Upper lobe of left lung (tissue), 6 donors: ENCODE measurements around the gene TLR3. TPM values are rescaled to one million over a fixed set of nuclear protein-coding genes. Genes with fewer than 3 reads are reported as not detected.
A peak's percentile ranks its signal among the peaks of the same experiment; 100 is the strongest.

Experiments used
- ATAC-seq, 2 donors: fragments of 200-7000 bp; cut with Tn5 transposase; one replicate each; pipeline ENCODE4 v1.9.1; 2022; ENCODE audit warnings: mild to moderate bottlenecking in 2 of 2, moderate library complexity in 2 of 2; ENCODE audit not compliant: low FRiP score in 2 of 2
- DNase-seq, 2 donors: peaks; one replicate each; pipeline ENCODE4 v3.0.0-alpha.2; 2019 to 2020
- H3K27ac ChIP-seq, 4 donors: fragments of 200-600 bp; sonication (generic); one replicate each; pipeline ENCODE4 v1.5.1; 2016 to 2019
- H3K27me3 ChIP-seq, 4 donors: fragments of 200-600 bp; sonication (generic); one replicate each; pipeline ENCODE4 v1.5.1; 2017 to 2019
- H3K36me3 ChIP-seq, 4 donors: fragments of 200-600 bp; sonication (generic); one replicate each; pipeline ENCODE4 v1.5.1; 2016 to 2019
- H3K4me1 ChIP-seq, 4 donors: fragments of 200-600 bp; sonication (generic); one replicate each; pipeline ENCODE4 v1.5.1; 2018 to 2019
- H3K4me3 ChIP-seq, 4 donors: fragments of 200-600 bp; sonication (generic); one replicate each; pipeline ENCODE4 v1.5.1; 2017 to 2019; ENCODE audit warnings: mild to moderate bottlenecking in 2 of 4, moderate library complexity in 1 of 4
- H3K9me3 ChIP-seq, 4 donors: fragments of 200-600 bp; sonication (generic); one replicate each; pipeline ENCODE4 v1.5.1; 2018 to 2019
- EP300 ChIP-seq, 4 donors: sonication (generic); formaldehyde crosslinking; IDR thresholded peaks; one replicate each; pipeline ENCODE4 v1.5.1; 2017; ENCODE audit warnings: antibody characterized with exemption in 4 of 4, control low read depth in 2 of 4
- POLR2A ChIP-seq, 4 donors: fragments of 450-650 bp; IDR thresholded peaks; one replicate each; pipeline ENCODE4 v1.5.1; 2016 to 2017; ENCODE audit warnings: antibody characterized with exemption in 4 of 4, mild to moderate bottlenecking in 2 of 4
- POLR2AphosphoS5 ChIP-seq, 2 donors: sonication (generic); formaldehyde crosslinking; IDR thresholded peaks; one replicate each; pipeline ENCODE4 v1.5.1; 2017; ENCODE audit warnings: antibody characterized with exemption in 2 of 2
- WGBS, 2 donors: methylation state at CpG; one replicate each; pipeline ENCODE4 v1.1.5; 2017 to 2018; 5-methylcytosine and 5-hydroxymethylcytosine counted together
- total RNA-seq, 6 donors: library from RNA; depleted of rRNA in 4 of 6; stranded (reverse); fragments of >200 nt in 4 of 6; gene quantifications; one replicate each; pipeline versions ENCODE4 v1.1.0 to v1.2.1, GENCODE V29; 2016 to 2021
- TF ChIP-seq, protein P1 (sequence below), 6 experiments: fragments of 450-650 bp in 4 of 6; fragments of 200-600 bp in 2 of 6; sonication (generic) in 2 of 6; IDR thresholded peaks; one replicate each; pipeline ENCODE4 v1.5.1; 2016 to 2019; ENCODE audit warnings: antibody characterized with exemption in 6 of 6
- donor health status: DM: no; HTN: no; CAD: no; lungs with moderate emphysema.
- donor health status: DM: no; HTN: yes; CAD: no; lungs with severe emphysema.

TLR3 gene
- total RNA-seq, 6 donors from 2014 or later: 1.9 to 20.0 (median 14.4) TPM

DNA sequence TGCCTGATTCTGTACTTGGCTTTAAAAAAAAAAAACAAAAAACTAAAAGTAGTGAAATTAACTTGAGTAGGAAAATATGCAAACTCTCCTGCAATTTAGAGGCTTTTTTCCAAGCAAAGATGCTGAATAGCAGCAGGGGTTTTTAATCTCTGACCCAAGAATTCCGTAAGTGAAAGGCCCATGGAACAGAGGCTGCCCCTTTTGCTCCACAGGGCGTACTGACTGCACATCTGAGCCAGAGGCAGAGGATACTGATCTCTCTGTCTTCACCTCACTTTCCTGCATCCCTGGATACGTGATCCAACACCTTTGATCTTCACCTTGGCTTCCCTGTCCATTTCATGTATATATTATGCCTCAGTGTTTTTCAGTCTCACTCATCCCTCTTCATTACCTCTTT lies 39.4 kb downstream of the TLR3 start:
- DNase-seq (no peak), ATAC-seq (no peak)
- no peak overlapping the region for H3K4me3 ChIP-seq
- no peaks in the 10 kb centered on the region for H3K36me3 ChIP-seq
- no peaks in the 10 kb centered on the region for H3K9me3 ChIP-seq
- TF ChIP-seq POLR2AphosphoS5 (IDR thresholded peaks at IDR 0.05) (no peak), EP300 (IDR thresholded peaks at IDR 0.05) (no peak), POLR2A (IDR thresholded peaks at IDR 0.05) (no peak)
- TF ChIP-seq, protein P1, sequence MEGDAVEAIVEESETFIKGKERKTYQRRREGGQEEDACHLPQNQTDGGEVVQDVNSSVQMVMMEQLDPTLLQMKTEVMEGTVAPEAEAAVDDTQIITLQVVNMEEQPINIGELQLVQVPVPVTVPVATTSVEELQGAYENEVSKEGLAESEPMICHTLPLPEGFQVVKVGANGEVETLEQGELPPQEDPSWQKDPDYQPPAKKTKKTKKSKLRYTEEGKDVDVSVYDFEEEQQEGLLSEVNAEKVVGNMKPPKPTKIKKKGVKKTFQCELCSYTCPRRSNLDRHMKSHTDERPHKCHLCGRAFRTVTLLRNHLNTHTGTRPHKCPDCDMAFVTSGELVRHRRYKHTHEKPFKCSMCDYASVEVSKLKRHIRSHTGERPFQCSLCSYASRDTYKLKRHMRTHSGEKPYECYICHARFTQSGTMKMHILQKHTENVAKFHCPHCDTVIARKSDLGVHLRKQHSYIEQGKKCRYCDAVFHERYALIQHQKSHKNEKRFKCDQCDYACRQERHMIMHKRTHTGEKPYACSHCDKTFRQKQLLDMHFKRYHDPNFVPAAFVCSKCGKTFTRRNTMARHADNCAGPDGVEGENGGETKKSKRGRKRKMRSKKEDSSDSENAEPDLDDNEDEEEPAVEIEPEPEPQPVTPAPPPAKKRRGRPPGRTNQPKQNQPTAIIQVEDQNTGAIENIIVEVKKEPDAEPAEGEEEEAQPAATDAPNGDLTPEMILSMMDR (IDR thresholded peaks at IDR 0.05): no peak
- 82 to 96% methylated on average over 3 of the region's 3 CpGs for WGBS, 2 donors
- no peak overlapping the region for H3K27ac ChIP-seq
- peaks cover 0 to 10% (median 7%) of the 10 kb centered on the region in 4 donors for H3K27me3 ChIP-seq
- H3K4me1 ChIP-seq: peaks cover 9 to 23% (median 11%) of the 10 kb centered on the region in 4 donors

DNA sequence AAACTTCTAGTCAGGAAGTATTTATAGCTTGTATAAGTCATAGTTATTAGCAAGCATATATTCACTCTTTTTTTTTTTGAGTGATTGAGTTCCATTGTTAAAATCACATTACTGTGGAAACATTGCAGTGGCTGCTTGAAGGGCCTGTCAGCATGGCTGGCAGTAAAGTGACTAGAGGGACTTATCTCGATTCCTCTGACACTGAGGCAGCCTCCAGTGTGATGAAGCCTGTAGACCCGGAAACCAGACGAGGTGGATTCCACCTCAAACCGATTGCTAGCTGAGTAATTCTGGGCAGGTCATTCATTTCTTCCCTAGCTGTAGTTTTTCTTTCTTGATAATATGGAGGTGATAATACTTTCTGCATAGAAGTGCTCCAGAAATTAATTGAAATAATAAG lies 40.3 kb downstream of the TLR3 start:
- TF ChIP-seq POLR2A (IDR thresholded peaks at IDR 0.05): no peak
- 77 to 86% methylated on average over 4 of the region's 4 CpGs for whole genome bisulfite sequencing, 2 donors
- peaks cover 0 to 10% (median 7%) of the 10 kb centered on the region in 4 donors for H3K27me3 ChIP-seq
- no peak overlapping the region for H3K27ac ChIP-seq
- ATAC-seq: no peak
- H3K4me3 ChIP-seq: no peak overlapping the region
- H3K4me1 ChIP-seq: peaks cover 8 to 21% (median 9%) of the 10 kb centered on the region in 4 donors
- H3K9me3 ChIP-seq: no peaks in the 10 kb centered on the region
- DNase-seq: no peak
- no peaks in the 10 kb centered on the region for H3K36me3 ChIP-seq

DNA sequence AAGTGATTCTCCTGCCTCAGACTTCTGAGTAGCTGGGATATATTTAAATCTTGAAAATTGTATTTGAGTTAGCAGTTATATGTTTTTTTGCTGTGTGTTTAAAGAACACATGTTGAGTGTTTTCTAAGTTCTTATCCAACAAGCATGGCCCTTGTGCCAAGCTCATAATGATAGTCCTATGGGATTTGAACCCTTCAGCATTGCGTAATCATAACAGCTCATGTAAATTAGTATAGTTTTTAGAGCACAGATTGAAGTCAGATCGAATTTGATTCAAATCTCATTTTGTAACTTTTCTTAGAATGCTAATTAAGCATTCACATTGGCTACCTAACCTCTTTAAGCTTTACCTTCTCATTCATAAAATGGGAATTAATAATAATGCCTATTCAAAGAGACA lies 47.7 kb downstream of the TLR3 start:
- H3K27ac ChIP-seq: no peak overlapping the region
- no peaks in the 10 kb centered on the region for H3K27me3 ChIP-seq
- no peaks in the 10 kb centered on the region for H3K4me1 ChIP-seq
- TF ChIP-seq, protein P1 (IDR thresholded peaks at IDR 0.05): no peak
- TF ChIP-seq POLR2A (IDR thresholded peaks at IDR 0.05): no peak
- no peak for TF ChIP-seq EP300 (IDR thresholded peaks at IDR 0.05)
- TF ChIP-seq POLR2AphosphoS5 (IDR thresholded peaks at IDR 0.05): no peak
- WGBS, 2 donors: 68 to 71% methylated on average over 2 of the region's 2 CpGs
- H3K36me3 ChIP-seq: no peaks in the 10 kb centered on the region
- H3K4me3 ChIP-seq: no peak overlapping the region
- ATAC-seq (no peak), DNase-seq (no peak)
- no peaks in the 10 kb centered on the region for H3K9me3 ChIP-seq

DNA sequence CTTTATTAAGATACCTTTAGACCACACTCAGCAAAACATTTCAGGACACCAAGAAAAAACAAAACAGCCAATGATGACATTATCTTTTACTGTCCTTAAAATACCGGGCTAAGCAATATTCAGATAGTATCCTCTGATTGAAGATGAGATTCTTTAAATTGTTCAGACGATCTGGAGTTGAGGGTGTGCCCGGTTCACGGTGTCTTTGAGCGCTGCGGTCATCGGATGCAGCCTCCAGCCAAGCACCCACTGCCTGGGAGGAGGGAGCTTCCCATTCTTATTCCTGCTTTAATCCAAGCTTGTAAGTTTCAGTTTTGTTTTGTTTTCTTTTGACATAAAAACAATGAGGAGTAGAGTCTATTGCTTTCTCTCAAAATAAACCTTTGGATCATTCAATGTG lies 49.6 kb downstream of the TLR3 start:
- no peak for TF ChIP-seq EP300 (IDR thresholded peaks at IDR 0.05)
- TF ChIP-seq POLR2AphosphoS5 (IDR thresholded peaks at IDR 0.05): no peak
- no peak for TF ChIP-seq POLR2A (IDR thresholded peaks at IDR 0.05)
- TF ChIP-seq, protein P1 (IDR thresholded peaks at IDR 0.05): no peak
- H3K9me3 ChIP-seq: no peaks in the 10 kb centered on the region
- ATAC-seq (peak in 1 of 2 donors; percentile 74), DNase-seq (no peak)
- peak overlapping the region in 1 of 4 donors; percentile 26 for H3K4me3 ChIP-seq
- H3K27me3 ChIP-seq: no peaks in the 10 kb centered on the region
- 43 to 52% methylated on average over 7 of the region's 7 CpGs for WGBS, 2 donors
- no peak overlapping the region for H3K27ac ChIP-seq
- H3K36me3 ChIP-seq: no peaks in the 10 kb centered on the region
- no peaks in the 10 kb centered on the region for H3K4me1 ChIP-seq

DNA sequence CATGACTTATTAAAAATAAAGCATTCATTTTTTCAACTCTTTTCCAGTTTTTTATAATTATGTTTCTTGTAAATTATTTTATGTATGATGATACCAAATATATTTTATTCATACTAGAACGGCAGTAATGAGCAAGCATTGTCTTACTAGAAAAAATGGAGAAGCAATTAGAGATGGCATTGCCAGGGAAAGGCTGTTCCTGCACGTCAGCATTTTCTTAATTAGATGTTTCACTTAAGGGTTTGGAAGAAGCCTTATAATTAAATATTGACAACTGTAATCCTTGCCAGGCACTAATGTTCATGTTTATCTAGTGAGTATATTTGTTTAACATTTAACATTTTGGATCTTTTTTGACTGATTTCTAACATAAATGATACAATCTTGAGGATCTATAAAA lies 52.1 kb downstream of the TLR3 start:
- H3K9me3 ChIP-seq: no peaks in the 10 kb centered on the region
- no peak overlapping the region for H3K4me3 ChIP-seq
- whole genome bisulfite sequencing, 2 donors: 85 to 88% methylated on average over 2 of the region's 2 CpGs
- H3K27me3 ChIP-seq: no peaks in the 10 kb centered on the region
- H3K27ac ChIP-seq: no peak overlapping the region
- H3K4me1 ChIP-seq: no peaks in the 10 kb centered on the region
- H3K36me3 ChIP-seq: no peaks in the 10 kb centered on the region
- ATAC-seq: no peak
- TF ChIP-seq POLR2A (IDR thresholded peaks at IDR 0.05) (no peak), POLR2AphosphoS5 (IDR thresholded peaks at IDR 0.05) (no peak), EP300 (IDR thresholded peaks at IDR 0.05) (no peak)
- TF ChIP-seq, protein P1 (IDR thresholded peaks at IDR 0.05): no peak
- DNase-seq: no peak
